HK-2 (cell line): Measurements from ENCODE around the gene GOLGA1.
"Not testable (repeated sequence)": the region's sequence is repeated elsewhere in the genome, so short reads cannot be mapped to it uniquely, and the experiment has no call there.

ENCODE experiments used
- DNase-seq: peaks from one replicate; pipeline ENCODE4 v3.0.0-alpha.2; 2018; ENCODE audit not compliant: unreplicated experiment

The GOLGA1 gene

DNA sequence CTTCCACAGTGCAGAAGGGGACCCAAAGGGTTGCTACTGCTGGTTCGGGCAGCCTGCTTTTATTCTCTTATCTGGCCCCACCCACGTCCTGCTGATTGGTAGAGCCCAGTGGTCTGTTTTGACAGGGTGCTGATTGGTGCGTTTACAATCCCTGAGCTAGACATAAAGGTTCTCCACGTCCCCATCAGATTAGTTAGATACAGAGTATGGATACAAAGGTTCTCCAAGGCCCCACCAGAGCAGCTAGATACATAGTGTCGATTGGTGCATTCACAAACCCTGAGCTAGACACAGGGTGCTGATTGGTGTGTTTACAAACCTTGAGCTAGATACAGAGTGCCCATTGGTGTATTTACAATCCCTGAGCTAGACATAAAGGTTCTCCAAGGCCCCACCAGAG, 102.8 kb downstream of the GOLGA1 start:
- DNase-seq, result not testable (repeated sequence)

DNA sequence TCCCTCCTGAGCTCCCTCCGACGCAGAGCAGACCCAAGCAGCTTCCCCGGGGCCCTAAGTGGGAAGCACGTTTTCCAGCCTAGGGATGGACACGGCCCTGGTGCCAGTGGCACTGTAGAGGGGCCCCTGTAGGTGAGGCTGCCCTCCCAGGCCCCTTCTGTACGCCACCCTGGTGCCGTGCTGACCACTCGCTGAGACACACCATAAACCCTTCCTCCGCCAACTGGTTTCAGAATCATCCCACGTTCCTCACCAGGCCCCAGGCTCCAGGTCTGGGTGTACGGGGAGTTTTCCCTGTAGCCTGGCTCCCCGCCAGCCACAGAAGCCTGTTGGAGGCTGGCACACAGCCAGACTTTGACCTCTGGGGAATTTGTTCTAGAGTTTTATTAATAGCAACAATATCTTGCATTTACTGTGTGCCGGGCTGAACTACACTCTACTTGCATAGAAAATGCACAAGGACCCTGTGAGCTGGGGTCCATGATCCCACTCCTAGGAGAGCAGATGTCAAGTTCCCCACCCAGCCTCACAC, 105.8 kb downstream of the GOLGA1 start:
- peak; percentile 74 for DNase-seq

DNA sequence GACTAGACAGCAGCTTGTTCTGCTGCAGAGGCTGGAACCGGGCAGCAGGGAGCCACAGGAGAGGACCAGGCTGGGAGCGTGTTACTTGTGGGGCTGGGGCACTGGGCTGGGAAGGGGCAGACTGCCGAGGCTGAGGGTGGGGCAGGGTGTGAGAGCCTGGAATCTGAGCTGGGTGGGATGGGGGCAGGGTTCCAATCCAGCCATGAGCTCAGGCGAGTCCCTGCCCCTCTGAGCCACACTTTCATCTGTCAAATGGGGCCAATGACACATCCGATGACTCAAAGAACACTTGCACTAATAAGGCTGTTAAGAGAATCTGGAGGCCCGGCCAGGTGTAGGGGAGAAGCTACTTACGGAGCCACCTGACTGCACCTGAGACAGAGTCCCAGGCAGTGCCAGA, 106.3 kb downstream of the GOLGA1 start:
- peak; percentile 78 for DNase-seq

DNA sequence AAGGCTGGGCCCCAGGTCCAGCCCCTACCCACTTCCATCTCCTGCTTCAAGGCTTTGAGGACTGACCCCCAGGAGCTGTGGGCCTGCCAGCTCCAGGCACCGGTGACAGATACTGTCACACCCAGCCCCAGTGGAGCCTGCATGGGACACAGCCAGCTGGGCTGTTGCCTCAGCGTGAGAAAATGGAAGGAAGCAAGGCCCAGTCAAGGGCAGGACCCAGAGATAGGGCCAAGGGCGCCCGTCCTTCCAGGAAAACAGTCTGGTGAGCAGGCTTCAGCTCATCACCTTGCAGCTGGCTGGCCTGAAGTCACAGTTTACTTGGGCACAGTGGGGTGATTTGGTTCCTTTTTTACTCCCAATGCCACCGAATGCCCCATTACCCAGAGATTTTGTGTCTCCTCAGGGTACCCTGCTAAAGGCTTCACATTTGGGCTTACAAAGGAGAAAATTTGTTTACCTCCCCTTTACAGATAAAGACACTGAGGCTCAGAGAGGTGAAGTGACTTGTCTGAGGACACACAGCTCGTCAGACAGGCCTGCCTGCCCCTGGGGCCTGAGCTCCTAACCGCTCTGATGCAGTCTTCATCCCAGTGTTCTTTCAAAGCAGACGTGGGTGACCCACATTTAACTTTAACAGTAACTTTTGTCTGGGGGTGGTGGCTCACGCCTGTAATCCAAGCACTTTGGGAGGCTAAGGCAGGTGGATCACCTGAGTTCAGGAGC, 109.1 kb downstream of the GOLGA1 start:
- DNase-seq, result no peak

DNA sequence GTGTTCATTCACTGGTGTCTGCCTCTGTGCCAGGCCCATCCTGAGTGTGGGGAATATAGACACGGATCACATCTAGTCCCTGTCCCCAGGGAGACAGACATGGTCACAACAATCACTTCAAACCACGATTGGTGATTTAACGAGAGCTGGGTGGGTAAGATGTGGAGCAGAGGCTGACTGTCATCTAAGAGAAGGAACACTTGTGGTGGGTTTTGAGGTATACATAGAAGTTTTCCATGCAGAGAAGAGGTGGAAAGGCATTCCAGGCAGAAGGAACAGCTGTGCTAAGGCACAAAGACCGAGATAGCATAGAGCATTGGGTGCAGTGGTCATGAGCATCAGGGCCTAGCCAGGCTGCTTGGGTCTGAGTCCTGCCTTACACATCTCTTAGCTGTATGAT, 110.3 kb downstream of the GOLGA1 start:
- no peak for DNase-seq

DNA sequence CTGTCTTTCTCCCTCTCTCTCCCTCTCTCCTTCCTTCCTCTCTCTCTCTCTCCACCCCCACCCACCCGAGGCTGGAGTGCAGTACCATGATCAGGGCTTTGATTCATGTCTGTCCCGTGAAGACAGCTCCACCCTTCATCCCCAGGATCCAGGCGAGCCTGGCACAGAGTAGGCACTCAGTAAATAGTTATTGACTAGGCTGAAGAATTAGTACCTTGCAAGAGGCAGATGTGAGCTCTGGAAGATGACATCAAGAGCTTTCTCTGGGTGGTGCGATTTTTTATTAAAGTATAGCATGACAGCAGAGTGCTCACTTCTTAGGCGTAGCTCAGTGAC, 111.6 kb downstream of the GOLGA1 start:
- no peak for DNase-seq

DNA sequence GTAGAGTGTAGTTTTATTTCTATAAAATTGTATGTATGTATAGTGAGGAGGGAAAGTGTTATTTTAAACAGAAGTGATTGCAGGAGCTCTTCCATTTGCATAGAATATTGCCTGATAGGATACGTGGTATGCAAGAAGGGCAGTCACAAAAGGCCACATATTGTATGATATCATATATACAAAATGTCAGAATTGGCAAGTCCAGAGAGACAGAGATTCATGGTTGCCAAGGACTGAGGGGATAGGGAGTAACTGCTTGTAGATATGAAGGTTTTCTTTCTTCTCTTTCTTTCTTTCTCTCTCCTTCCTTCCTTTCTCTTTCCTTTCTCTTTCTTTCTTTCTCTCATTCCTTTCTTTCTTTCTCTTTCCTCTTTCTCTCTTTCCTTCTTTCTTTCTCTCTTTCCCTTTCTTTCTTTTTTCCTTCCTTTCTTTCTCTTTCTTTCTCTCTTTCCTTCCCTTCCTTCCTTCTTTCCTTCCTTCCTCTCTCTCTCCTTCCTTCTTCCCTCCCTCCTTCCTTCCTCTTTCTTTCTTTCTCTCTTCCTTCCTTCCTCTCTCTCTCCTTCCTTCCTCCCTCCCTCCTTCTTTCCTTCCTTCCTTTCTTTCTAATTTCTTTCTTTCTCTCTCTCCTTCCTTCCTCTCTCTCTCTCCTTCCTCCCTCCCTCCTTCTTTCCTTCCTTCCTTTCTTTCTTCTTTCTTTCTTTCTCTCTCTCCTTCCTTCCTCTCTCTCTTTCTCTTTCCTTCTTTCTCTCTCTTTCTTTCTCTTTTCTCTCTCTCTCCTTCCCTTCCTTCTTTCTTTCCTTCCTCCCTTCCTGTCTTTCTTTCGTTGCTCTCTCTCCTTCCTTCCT, 112.2 kb downstream of the GOLGA1 start:
- DNase-seq, result no peak
